HuH-7.5 (cell line): Measurements from ENCODE around the gene POLR3B.

ENCODE experiments used
- DNase-seq: peaks from one replicate; pipeline ENCODE4 v3.0.0; 2011; ENCODE audit warnings: low spot score

POLR3B gene

GRCh38 chr12:106415134-106415533 is 57.6 kb downstream of the POLR3B start:
- DNase-seq = no peak

DNA sequence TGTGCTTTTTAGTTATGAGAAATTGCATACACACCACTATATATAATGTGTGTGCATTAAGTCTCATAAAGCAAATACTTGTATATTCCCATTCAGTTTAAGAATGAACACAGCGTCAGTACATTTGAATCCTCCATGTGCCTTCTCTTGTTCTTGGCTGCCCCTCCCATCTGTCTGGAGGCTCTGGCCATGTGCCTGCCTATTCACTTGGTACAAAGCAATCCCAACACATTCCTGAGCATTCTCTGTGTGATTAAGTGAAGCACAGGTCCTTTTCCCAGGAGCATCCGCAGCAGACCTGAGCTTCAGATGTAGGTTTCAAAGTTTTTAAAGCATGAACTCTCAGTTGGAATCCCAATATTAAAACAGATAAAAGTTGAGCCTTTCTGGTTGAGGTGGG is 58.7 kb downstream of the POLR3B start:
- no peak for DNase-seq

DNA sequence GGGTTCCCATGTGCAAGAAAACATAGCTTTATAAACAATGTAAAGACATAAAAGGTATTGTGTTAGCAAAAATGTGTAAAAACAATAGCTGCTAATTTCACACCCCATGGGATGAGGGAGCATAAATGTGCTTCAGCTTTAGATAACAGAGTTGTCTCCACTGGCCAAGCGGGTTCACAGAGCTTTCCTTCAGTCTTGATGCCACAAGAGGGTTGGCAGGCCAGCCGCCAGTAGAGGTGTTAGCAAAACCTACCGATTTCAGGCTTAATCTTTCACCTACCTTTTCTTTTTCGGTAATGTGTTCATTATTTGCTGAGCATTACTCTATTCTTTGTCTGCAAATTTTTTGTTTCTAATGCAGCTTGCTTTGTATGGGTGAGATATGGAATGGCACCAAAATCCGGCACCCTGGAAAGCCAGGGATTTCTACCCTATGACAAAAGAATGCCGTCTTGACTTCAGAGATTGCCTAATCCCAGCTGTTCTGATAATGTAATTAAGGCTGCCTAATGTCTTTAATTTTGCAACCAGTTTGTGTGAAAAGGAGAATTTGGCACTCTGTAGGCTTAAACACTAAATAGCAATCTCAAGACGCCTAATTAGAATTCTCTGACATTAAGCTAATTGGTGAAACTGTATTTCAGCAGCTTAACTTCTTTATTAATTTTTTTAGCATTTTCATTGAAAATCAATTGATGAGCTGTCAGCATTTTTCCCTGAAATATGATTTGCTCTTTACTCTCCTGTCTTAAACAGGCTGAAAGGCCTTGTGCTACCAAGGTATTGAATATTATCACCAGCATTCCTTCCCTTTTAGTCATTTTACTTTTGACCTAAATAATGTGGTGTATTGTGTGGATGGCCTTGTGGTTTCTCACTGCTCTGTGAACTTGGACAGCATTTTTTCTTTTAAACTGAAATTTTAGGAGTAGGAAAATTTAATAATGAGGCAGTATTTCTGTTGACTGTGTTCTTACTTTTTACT is 60.7 kb downstream of the POLR3B start:
- no peak for DNase-seq

DNA sequence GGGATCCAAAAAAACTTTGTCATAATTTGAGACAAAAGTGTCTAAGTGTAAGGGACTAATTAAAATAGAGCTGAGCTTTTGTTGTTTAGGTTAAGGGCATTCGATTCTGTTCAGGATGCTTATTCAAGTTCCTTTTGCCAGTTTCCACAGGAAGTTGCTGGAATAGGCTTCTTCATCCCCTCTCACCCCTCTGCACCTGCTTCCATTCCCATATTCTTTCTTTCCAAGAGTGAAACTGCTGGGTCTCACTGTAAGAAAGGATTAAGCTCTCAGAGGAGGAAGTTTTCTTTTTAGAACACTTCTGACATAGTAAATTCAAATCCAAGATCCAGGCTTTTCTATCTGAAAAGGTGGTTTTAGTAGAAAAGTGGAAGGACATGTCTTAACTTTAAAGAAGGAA is 61.4 kb downstream of the POLR3B start:
- DNase-seq = no peak

GRCh38 chr12:106423291-106423690 is 65.7 kb downstream of the POLR3B start:
- no peak for DNase-seq

DNA sequence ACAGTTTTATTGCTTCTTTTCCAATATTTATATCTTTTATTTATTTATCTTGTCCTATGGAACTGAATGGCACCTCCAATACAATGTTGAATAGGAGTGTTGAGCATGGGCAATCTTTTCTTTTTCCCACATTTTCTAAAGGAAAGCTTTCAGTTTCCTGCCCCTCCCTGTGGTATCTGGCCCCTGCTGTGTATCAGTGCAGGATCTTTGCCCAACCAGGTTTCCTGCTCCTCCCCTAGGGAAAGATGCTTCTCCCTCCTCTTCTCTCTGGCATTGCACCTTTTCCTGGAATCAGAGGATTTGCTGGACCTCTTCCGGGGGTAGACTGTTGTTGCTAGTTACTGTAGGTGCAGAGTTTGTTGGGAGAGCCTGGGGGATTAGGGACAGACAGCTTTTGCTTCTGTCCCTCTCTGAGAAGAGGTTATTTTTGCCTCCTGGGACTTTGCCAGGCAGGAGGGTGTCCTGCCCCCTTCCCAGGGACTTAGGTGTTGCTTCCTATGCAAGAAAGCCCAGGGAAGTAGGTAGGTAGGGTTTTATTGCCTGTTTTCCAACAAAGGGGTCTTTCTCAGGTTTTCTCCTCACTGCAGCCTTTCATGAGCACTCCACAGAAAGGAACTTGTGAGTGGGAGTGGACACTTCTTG is 67.6 kb downstream of the POLR3B start:
- no peak for DNase-seq

DNA sequence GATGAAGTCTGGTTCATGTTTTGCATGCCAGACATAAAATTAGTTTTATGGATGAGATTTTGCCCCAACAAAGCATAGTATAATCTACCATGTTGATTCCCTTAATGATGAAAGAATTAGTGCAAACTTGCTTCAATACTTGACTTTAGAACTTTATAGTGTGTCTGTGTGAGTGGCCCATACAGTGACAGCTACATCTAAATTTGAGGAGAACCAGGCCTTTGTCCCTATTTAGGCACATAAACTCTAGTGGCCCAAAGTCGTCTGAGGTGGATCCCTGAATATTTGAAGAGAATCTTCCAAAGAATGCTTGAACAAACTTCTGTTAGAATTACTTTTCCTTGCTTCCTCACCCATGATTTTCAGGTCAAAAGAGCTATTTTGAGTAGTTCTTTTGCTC is 70.4 kb downstream of the POLR3B start:
- no peak for DNase-seq

- DNase-seq = no peak
Measured at GRCh38 chr12:106428384-106428783, 70.8 kb downstream of the POLR3B start.

GRCh38 chr12:106429043-106429552 is 71.5 kb downstream of the POLR3B start:
- no peak for DNase-seq

DNA sequence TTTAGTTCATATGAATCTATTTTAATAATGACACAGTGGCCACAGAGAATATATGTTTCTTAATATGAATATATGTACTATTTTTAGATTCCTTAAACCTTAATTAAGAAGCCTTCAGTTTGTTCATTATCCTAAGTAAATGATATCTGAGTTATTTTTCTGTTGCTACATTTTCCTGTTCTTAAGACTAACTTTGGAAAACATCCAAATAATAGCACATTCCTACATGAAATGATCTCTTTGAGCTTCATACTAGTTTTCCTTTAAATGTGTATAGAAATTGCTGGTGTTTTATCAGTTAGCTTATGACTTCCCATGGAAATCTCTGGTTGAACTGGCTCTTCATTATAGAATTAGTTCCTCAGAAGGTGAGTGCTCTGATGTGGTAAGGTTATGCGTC is 72.1 kb downstream of the POLR3B start:
- no peak for DNase-seq

GRCh38 chr12:106431839-106432411 is 74.4 kb downstream of the POLR3B start:
- DNase-seq = no peak

DNA sequence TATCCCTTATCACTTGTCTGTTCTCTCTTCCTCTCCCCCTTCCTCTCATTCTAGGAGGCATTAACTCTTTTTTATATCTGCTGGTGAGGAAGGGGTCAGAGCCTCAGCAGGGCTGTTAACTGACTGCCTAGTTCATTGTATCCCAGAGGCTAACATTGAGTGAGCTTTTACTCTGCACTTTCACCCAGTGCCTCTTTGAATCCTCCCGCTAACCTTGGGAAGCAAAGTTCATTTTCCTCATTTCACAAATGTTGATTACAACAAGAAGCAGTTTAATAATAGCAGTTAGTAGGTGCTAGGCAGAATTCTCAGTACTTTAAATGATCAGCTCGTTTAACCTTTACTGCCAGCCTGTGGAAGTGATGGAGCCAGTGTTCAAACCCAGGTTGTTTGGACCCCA is 75.5 kb downstream of the POLR3B start:
- no peak for DNase-seq

DNA sequence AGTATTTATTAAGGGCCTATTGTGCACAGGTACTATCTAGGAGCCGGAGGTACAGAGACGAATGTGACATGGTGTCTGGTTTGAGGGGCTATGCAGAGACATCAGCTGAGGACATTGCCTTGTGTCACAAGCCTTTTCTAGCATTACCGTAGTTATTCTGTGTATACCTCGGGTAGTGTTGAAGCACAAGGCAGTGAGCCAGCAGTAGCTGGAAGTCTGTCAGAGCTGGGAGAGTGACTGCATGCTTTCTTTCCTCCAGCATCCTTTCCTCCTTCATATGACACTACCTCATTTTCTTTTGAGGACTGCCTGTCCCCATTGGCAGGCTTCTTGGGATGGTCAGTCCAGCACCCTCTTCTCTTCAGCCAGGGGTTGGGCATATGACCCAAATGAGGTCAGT is 77.0 kb downstream of the POLR3B start:
- DNase-seq = no peak

- DNase-seq = no peak
Measured at GRCh38 chr12:106436164-106436563, 78.6 kb downstream of the POLR3B start.

- no peak for DNase-seq
Measured at GRCh38 chr12:106442575-106442974, 85.0 kb downstream of the POLR3B start.

DNA sequence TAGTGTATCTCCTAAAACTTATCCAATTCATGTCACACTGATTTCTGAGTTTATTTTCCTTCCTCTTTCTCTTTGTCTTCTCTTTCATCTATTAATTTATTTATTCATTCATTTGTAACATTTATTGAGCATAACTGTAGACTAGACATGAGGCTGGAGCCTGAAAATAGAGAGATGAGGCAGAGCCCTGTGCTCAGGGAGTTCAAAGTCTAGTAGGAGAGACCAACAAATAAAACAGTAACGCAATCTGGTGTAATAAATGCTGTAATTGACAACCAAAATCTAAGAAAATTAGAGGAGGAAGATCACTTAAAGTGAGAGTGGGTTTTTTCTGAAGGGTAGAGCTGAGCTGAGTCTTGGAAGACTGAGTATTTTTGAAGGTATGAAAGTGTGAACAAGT is 87.5 kb downstream of the POLR3B start:
- DNase-seq = no peak

GRCh38 chr12:106445959-106446358 is 88.4 kb downstream of the POLR3B start:
- no peak for DNase-seq

DNA sequence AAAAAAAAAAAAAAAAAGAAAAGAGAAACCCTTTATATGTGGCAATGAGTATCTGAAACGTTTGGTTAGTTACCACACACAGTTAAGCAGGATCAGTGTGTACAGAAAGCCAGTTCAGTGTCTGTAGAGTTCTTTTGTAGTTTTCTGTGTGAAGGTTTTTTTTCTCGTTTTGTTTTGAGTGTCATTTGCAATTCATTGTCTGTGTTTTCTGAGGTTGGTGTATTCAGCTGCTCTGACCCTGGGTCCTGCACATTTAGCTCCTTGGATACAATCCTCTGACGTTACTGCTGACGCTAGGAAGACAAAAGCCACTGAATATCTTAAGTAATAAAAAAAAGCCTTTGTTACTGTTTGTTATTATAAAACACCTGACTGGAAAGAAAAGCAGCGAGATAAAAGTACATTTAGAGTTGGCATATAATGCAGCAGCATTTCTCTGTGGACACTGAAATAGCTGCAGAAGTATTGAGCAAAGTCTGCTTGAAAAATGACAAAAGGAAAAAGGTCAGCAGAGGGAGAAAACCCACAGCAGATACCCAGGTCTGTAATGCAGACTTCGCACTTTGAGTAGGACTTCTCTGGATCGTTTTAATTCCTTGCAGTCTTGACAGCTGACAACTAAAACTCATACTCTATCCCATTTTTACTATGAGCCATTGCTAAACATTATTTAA is 89.0 kb downstream of the POLR3B start:
- DNase-seq = no peak

DNA sequence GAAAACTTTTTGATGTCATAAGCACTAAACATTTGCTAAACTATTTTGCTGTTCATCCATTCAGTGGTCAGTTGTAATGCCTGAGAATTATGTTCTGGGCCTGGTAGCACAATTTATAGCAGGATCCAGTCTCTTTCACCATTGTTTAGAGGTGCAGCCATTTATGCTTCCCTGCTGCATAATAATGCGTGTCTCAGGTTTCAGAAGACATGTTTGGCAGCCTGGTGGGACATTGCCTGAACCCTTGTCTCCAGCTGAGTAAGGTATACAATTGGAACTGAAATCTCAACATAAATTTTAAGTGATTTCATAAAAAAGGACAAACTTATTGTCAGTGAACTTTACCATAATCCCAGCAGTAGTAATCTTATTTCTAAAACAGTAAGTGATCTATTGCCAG is 94.8 kb downstream of the POLR3B start:
- no peak for DNase-seq

DNA sequence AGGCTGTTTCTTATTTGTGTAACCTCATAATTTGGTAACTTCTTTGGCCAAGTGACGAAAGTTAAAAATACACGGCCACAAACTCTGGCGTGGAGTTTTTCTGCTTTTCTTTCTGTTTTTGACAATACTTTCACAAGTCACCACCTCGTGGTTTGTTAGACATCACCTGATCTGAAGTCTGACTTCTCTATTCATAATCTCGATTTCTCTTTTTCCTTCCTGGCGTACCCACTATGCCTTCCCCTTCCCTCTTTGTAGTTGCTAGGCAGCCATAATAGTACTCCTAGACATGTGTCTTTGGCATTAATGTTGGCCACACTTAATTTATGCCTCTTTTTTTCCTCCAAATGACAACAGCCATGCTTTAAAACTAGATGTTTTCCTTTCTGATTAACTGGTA is 97.6 kb downstream of the POLR3B start:
- no peak for DNase-seq

DNA sequence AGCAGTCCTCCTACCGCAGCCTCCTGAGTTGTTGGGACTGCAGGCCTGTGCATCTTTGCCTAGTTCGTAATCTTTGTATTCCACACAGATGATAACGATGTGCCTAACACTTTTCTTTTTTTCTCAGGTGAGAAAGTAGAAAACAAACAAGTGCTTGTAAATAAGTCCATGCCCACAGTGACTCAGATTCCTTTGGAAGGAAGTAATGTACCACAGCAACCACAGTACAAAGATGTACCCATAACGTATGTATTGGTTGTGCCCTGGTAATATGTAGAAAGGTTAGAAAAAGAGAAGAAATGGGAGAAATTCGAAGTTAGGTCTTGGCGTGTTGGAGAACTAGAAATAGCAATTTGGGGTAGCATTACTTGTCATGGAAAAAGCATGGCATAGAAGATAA is 101.6 kb downstream of the POLR3B start:
- no peak for DNase-seq

- DNase-seq = no peak
Measured at GRCh38 chr12:106459534-106459933, 102.0 kb downstream of the POLR3B start.
